B cell (primary cell): ENCODE measurements around the gene FMNL3.

Source experiments
- CTCF ChIP-seq: fragments of 200-600 bp; IDR thresholded peaks from one replicate; pipeline ENCODE4 v1.8.0; 2022; ENCODE audit warnings: antibody characterized with exemption, mild to moderate bottlenecking
- EZH2 ChIP-seq: IDR thresholded peaks from 2 replicates; pipeline ENCODE4 v1.6.1; 2012; ENCODE audit warnings: borderline replicate concordance, low read depth, mild to moderate bottlenecking, moderate library complexity, low read length; ENCODE audit not compliant: insufficient read depth, poor library complexity, severe bottlenecking

DNA sequence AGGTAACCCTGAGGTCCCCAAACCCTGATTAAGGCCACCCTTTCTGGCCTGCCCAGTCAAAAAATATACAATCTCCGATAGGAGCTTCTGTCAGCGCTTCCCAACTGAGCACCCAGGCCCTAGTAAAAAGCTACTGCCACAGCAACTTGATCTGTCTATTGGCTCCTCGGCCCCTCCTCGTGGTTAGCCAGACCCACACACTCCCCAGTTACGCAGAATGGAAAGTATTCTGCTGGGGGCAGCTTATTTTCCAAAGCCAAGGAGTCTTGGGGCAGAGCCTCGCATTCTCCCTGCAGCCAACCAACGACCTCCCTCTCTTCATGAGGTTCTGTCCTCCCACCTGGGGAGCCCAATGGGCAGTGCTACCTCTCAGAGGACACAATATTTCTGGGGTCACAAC lies 32.1 kb downstream of the FMNL3 start:
- TF ChIP-seq CTCF (no peak), EZH2 (no peak)
